ENCODE data around the gene C2orf69. TPM values are rescaled to one million over a fixed set of nuclear protein-coding genes. Genes with fewer than 3 reads are reported as not detected.
A peak's percentile ranks its signal among the peaks of the same experiment; 100 is the strongest.

Gene C2orf69
- total RNA-seq, 1 experiment from 2014 or later = 29.9 TPM

GRCh38 chr2:199907008-199907714 is 3.9 kb upstream of the C2orf69 start:
- ChIA-PET CTCF (no interaction called here), POLR2A (no interaction called here)
- no peaks in the 10 kb centered on the region for H3K27me3 Mint-ChIP-seq (ENCODE audit: low read depth)
- DNase-seq (ENCODE audit: low spot score) (no peak), ATAC-seq (no peak)
- no peak overlapping the region for H3K27ac Mint-ChIP-seq
- H3K36me3 Mint-ChIP-seq = no peaks in the 10 kb centered on the region
- H3K9me3 Mint-ChIP-seq = no peaks in the 10 kb centered on the region
- H3K4me1 Mint-ChIP-seq = peaks cover 10% of the 10 kb centered on the region
- TF ChIP-seq NFATC4 (CRISPR knock-in tag; IDR thresholded peaks at IDR 0.05) (no peak), ZNF671 (CRISPR knock-in tag; IDR thresholded peaks at IDR 0.05) (no peak)
- no peak overlapping the region for H3K4me3 Mint-ChIP-seq

GRCh38 chr2:199910338-199911051 is 598 bp upstream of the C2orf69 start:
- H3K36me3 Mint-ChIP-seq = peaks cover 20% of the 10 kb centered on the region
- ChIA-PET POLR2A (interaction anchor here (0.6 kb wide), 1 partner anchor 662 kb away, joined by 3 read pairs; no protein-coding TSS in a partner anchor), CTCF (interaction anchor here (2.3 kb wide), 1 partner anchor 206 kb away, joined by 5 read pairs; no protein-coding TSS in a partner anchor)
- no peak for DNase-seq (ENCODE audit: low spot score)
- TF ChIP-seq, protein P1, sequence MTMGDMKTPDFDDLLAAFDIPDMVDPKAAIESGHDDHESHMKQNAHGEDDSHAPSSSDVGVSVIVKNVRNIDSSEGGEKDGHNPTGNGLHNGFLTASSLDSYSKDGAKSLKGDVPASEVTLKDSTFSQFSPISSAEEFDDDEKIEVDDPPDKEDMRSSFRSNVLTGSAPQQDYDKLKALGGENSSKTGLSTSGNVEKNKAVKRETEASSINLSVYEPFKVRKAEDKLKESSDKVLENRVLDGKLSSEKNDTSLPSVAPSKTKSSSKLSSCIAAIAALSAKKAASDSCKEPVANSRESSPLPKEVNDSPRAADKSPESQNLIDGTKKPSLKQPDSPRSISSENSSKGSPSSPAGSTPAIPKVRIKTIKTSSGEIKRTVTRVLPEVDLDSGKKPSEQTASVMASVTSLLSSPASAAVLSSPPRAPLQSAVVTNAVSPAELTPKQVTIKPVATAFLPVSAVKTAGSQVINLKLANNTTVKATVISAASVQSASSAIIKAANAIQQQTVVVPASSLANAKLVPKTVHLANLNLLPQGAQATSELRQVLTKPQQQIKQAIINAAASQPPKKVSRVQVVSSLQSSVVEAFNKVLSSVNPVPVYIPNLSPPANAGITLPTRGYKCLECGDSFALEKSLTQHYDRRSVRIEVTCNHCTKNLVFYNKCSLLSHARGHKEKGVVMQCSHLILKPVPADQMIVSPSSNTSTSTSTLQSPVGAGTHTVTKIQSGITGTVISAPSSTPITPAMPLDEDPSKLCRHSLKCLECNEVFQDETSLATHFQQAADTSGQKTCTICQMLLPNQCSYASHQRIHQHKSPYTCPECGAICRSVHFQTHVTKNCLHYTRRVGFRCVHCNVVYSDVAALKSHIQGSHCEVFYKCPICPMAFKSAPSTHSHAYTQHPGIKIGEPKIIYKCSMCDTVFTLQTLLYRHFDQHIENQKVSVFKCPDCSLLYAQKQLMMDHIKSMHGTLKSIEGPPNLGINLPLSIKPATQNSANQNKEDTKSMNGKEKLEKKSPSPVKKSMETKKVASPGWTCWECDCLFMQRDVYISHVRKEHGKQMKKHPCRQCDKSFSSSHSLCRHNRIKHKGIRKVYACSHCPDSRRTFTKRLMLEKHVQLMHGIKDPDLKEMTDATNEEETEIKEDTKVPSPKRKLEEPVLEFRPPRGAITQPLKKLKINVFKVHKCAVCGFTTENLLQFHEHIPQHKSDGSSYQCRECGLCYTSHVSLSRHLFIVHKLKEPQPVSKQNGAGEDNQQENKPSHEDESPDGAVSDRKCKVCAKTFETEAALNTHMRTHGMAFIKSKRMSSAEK (CRISPR knock-in tag; IDR thresholded peaks at IDR 0.05; ENCODE audit: borderline replicate concordance) = no peak
- TF ChIP-seq IRF1 (CRISPR knock-in tag; IDR thresholded peaks at IDR 0.05) = no peak
- TF ChIP-seq, protein P2, sequence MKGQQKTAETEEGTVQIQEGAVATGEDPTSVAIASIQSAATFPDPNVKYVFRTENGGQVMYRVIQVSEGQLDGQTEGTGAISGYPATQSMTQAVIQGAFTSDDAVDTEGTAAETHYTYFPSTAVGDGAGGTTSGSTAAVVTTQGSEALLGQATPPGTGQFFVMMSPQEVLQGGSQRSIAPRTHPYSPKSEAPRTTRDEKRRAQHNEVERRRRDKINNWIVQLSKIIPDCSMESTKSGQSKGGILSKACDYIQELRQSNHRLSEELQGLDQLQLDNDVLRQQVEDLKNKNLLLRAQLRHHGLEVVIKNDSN (CRISPR knock-in tag; IDR thresholded peaks at IDR 0.05) = no peak
- no peak for TF ChIP-seq ERG (CRISPR knock-in tag; IDR thresholded peaks at IDR 0.05)
- TF ChIP-seq ZNF219 (CRISPR knock-in tag; IDR thresholded peaks at IDR 0.05; ENCODE audit: borderline replicate concordance) = no peak
- TF ChIP-seq NR3C1 (CRISPR knock-in tag; conservative IDR thresholded peaks at IDR 0.05; ENCODE audit: low read depth) = no peak
- TF ChIP-seq NFATC4 (CRISPR knock-in tag; IDR thresholded peaks at IDR 0.05) = no peak
- TF ChIP-seq, protein P3, sequence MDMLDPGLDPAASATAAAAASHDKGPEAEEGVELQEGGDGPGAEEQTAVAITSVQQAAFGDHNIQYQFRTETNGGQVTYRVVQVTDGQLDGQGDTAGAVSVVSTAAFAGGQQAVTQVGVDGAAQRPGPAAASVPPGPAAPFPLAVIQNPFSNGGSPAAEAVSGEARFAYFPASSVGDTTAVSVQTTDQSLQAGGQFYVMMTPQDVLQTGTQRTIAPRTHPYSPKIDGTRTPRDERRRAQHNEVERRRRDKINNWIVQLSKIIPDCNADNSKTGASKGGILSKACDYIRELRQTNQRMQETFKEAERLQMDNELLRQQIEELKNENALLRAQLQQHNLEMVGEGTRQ (CRISPR knock-in tag; IDR thresholded peaks at IDR 0.05) = no peak
- no peak for TF ChIP-seq ZNF396 (CRISPR knock-in tag; IDR thresholded peaks at IDR 0.05; ENCODE audit: borderline replicate concordance)
- no peak for TF ChIP-seq MAX (CRISPR knock-in tag; IDR thresholded peaks at IDR 0.05)
- TF ChIP-seq CTCF (IDR thresholded peaks at IDR 0.05) = no peak
- no peak for TF ChIP-seq SMAD3 (CRISPR knock-in tag; IDR thresholded peaks at IDR 0.05; ENCODE audit: borderline replicate concordance)
- no peak for TF ChIP-seq ZNF317 (CRISPR knock-in tag; IDR thresholded peaks at IDR 0.05; ENCODE audit: borderline replicate concordance, low read depth)
- TF ChIP-seq FOXK1 (CRISPR knock-in tag; IDR thresholded peaks at IDR 0.05) = no peak
- TF ChIP-seq TCF7 (CRISPR knock-in tag; IDR thresholded peaks at IDR 0.05; ENCODE audit: low read depth) = no peak
- TF ChIP-seq, protein P4, sequence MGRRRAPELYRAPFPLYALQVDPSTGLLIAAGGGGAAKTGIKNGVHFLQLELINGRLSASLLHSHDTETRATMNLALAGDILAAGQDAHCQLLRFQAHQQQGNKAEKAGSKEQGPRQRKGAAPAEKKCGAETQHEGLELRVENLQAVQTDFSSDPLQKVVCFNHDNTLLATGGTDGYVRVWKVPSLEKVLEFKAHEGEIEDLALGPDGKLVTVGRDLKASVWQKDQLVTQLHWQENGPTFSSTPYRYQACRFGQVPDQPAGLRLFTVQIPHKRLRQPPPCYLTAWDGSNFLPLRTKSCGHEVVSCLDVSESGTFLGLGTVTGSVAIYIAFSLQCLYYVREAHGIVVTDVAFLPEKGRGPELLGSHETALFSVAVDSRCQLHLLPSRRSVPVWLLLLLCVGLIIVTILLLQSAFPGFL (CRISPR knock-in tag; IDR thresholded peaks at IDR 0.05; ENCODE audit: borderline replicate concordance) = no peak
- TF ChIP-seq ATF3 (CRISPR knock-in tag; conservative IDR thresholded peaks at IDR 0.05) = no peak
- no peak for TF ChIP-seq SP1 (CRISPR knock-in tag; conservative IDR thresholded peaks at IDR 0.05)
- no peak for TF ChIP-seq GRHL2 (CRISPR knock-in tag; IDR thresholded peaks at IDR 0.05; ENCODE audit: insufficient replicate concordance, severe bottlenecking)
- TF ChIP-seq ETV6 (CRISPR knock-in tag; IDR thresholded peaks at IDR 0.05) = no peak
- H3K27ac Mint-ChIP-seq = peak overlapping the region; percentile 91
- H3K4me3 Mint-ChIP-seq = peak overlapping the region; percentile 97
- no peaks in the 10 kb centered on the region for H3K9me3 Mint-ChIP-seq
- no peaks in the 10 kb centered on the region for H3K27me3 Mint-ChIP-seq (ENCODE audit: low read depth)
- no peak for ATAC-seq
- H3K4me1 Mint-ChIP-seq = peaks cover 23% of the 10 kb centered on the region

Measured in WTC11 (cell line).